Medulla oblongata (tissue), 1 donor: Measurements from ENCODE around the gene GPR65.

Experiments used
- DNase-seq: peaks from one replicate; pipeline ENCODE4 v3.0.0-alpha.2; 2015; ENCODE audit errors: extremely low spot score

GPR65 gene, protein sequence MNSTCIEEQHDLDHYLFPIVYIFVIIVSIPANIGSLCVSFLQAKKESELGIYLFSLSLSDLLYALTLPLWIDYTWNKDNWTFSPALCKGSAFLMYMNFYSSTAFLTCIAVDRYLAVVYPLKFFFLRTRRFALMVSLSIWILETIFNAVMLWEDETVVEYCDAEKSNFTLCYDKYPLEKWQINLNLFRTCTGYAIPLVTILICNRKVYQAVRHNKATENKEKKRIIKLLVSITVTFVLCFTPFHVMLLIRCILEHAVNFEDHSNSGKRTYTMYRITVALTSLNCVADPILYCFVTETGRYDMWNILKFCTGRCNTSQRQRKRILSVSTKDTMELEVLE

DNA sequence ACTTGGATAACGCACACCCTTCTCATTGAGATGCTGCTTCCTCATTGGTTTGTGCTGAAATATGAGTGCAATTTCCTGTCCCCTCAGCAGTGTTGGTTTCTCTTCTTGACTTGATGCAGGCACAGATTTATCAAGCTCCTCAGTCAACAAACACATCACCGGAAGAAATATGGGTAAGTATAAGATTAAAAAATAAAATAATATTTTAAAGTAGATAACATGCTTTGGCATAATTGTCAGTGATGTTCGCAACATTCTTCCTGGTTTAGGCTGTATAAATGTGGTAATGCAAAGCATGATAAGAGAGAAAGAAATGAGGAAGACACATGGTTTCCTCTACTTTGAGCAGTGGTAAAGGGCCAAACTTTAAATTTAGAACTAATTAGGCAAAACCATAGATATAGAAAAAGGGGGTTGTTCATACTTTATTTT lies at the start of gene GPR65:
TSS of gene GPR65 (plus strand) at position 86 of the 432 bp plus-strand sequence. CDS start 5,713 bp downstream, outside the sequence.
- peak; percentile 64 for DNase-seq

DNA sequence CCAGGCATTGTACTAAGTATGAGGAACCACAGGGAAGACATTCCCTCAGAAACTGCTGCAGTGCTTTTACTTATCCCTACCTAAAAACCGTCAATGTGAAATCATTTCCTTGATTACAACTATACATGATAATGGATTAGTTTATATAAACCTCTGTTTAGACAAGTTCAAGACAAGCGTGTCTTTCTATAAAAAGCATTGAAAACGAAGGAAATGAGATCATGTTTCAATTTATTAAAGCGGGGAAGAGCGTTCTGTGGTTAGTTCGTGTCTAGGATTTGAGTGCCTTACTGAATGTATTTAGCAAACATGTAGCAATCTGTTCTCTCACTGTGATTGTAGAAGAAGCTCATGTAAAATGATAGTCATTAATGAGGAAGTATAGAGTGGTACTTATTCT lies 49.4 kb upstream of the GPR65 start:
- DNase-seq, result no peak

DNA sequence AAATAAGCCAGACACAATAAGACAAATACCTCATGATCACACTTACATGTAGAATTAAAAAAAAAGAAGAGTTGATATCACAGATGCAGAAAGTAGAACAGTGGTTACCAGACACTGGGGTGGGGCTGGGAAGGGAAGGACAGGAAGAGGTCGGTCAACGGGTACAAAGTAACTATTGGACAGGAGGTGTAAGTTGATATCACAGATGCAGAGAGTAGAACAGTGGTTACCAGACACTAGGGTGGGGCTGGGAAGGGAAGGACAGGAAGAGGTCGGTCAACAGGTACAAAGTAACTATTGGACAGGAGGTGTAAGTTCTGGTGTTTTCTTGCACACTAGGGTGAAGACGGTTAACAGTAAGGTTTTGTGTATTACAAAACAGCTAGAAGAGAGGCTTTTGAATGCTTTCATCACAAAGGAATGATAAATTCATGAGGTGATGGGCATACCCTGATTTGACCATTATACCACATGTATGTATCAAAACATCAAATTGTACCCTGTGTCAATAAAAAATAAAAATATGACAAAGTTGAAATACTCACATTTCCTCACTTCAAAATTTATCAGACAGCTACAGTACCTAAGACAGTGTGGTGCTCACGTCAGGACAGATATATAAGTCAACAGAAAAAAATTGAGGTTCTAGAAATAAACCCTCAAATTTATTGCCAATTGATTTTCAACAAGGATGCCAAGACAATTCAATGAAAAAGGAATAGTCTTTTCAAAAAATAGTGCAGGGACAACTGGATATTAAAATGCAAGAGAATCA lies 44.7 kb upstream of the GPR65 start:
- no peak for DNase-seq

DNA sequence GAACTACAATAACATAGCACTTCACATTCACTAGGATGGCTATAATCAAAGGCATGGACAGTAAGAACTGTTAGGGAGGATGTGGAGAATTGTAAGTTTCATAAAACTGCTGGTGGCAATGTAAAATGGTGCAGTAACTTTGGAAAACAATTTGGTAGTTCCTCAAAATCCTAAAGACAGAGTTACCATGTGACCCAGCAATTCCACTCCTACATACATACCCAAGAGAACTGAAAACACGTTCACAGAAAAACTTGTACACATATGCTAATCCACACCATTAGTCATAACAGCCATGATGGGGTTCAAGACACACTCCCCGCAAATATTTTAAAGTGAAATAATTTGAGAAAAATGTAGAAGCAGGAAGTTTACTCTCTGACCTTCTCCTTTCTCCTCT lies 43.7 kb upstream of the GPR65 start:
- no peak for DNase-seq

DNA sequence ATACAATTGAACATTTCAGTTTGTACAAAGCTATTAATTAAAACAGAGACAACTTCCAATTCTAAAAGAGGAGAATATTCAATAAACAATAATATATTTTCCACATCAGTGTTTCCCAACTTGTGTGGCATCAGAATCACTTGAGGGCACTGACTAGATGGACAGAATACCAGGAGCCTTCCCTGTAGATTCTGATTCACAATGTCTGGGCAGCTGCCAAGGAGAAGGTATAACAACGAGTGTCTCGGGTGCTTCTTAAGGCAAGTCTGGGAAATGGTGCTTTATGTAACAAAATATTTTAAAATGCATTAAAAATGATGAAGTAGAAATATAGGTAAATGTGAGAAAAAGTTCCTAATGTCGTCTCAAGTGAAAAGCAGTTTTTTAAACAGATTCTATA lies 38.1 kb upstream of the GPR65 start:
- DNase-seq, result no peak

DNA sequence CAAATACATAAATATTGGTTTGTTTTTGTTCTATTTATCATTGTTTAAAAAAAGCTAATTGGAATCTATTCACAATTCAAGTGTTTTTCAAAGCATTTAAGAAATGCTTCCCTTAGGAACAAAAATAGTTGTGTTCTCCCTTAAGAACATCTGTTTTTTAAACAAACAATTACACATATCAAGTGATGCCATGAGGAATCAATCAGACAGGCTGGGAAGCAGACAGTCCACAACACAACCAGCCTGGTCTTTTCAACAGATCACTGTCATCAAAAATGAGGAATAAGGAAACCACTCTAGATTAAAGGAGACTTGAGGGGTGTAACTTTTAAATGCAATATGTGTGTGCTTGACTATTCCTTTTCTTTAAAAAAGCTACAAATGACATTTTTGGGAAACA lies 37.4 kb upstream of the GPR65 start:
- DNase-seq, result no peak

DNA sequence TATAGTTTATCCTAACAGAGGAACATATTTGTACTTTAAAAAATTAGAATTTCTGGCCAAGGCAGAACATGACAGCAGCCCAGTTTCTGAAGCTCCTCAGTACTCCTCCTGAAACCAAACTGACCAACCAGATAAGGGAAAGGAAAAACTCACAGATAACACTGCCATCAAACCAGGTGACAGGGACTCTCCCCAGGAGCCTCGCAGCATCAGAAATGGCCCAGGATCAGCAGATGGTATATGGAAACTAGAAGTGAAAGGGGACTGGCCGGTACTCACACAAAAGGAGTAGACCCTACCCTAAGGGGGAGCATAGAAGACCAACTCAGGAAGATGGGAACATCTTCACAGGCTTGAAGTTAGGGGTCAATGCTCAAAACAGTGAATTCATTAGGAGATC lies 33.9 kb upstream of the GPR65 start:
- DNase-seq, result no peak

DNA sequence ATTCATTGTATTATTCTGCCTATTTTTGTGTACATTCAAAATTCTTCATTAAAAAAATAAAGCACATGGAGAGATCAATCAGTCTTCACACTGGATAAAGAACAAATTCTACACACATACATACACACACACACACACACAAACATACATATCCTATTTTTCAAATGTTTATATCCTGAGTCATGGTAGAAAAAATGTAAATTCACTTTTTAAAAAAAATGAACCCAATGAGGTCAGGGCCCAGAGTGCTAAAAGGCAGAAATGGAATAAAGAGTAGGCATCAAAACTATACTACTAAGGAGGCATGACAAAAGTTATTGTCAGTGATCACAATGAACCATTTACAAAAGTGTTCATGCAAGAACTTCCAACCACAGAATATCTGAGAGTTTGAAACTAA lies 29.3 kb upstream of the GPR65 start:
- DNase-seq, result no peak

DNA sequence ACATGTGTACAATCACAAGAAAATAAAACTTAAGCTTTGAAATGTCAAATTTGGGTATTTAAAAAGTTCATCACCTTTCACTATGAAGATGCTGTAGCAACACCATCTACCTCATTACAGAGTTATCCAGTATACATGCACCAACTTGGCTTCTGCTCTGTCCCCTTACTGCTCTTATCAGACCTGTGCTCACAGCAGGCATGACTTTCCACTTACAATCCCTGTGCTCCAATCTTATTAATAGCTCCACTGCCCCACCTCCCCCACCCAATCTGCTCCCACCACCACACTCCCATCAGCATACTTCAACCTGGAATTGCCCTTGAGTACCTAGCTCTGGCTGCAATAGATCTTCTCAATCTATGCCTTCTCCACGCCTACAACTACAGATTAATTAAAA lies 25.2 kb upstream of the GPR65 start:
- no peak for DNase-seq

DNA sequence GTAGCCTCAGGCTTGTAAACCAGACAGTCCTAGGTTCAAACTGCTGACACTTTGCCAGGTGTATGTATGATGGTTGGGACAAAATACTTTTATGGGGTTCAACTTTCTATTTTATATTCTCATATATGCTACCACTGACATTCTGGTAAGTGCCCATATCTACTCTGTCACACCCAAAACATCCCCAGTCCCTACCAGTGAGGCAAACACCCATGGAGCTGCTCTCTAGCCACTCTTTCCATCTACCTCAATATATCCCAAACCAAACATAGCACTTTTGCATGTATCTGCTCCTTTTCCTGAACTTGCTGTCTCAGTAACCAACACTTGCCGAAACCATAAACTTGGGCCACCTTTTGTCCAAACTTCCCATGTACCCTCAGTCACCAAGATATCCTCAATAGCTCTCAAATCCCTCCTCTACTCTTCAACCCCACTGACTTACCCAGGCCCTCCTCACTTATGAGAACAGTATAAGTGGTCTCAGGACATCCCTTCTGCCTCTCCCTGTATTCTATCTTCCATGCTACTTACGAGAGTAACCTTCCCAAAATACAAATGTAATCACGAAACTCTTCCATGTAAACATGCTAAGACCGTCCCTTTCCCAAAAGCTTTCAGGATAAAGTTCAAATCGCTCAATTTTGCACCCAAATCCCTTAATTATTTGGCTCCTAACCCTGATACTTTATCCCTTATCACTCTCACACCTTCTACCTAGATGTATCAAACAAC lies 15.5 kb upstream of the GPR65 start:
- no peak for DNase-seq

DNA sequence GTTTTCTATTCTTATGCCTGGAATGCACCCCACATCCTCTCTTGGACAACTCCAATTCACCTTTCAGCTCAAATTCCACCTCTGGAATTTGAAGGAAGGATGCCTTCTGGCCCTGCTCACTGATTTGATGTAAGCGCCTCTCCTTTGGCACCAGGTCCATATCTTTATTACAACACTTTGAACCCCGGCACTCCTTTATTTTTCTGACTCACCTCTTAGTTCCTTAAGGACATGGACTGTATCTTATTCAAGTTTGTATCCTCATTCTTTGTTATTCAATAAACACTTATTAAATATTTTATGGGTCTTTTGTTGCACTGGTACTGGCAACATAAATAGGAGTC lies 15.0 kb upstream of the GPR65 start:
- DNase-seq, result no peak

DNA sequence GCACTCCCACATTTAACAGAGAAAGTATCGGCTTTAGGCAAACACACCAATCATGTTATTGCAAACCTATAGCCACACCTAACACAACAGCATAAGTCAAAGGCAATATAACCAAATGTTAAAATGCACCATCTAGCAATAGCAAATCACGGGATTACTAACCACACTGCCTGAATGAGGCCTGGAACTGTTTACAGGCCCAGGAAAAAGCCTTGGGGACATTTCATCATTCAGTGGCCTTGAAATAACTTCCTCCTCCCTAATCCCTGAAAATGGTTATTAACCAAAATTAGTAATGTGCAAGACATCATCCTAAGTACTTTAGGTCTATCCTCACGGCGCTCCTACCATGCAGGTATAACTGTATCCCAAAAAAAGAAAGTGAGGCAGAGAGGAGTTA lies 14.3 kb upstream of the GPR65 start:
- no peak for DNase-seq

DNA sequence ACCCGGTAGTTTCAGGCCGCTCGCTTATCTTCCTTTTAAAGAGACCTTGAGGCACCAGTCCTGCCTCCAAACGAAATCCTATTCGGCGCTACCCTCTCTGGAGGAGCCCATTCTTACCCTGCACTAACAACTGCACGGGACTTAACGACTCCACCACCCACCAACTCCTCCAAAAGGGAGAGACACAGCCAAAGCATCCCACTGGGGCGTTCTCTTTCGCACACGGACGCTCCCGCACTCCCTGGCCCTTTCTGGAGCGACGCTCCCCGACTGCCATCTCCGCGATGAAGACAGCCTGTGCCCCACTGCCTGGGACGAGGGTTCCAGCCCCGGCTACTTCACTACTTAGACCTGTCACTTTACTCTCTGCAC lies 12.6 kb upstream of the GPR65 start:
- peak; percentile 62 for DNase-seq

DNA sequence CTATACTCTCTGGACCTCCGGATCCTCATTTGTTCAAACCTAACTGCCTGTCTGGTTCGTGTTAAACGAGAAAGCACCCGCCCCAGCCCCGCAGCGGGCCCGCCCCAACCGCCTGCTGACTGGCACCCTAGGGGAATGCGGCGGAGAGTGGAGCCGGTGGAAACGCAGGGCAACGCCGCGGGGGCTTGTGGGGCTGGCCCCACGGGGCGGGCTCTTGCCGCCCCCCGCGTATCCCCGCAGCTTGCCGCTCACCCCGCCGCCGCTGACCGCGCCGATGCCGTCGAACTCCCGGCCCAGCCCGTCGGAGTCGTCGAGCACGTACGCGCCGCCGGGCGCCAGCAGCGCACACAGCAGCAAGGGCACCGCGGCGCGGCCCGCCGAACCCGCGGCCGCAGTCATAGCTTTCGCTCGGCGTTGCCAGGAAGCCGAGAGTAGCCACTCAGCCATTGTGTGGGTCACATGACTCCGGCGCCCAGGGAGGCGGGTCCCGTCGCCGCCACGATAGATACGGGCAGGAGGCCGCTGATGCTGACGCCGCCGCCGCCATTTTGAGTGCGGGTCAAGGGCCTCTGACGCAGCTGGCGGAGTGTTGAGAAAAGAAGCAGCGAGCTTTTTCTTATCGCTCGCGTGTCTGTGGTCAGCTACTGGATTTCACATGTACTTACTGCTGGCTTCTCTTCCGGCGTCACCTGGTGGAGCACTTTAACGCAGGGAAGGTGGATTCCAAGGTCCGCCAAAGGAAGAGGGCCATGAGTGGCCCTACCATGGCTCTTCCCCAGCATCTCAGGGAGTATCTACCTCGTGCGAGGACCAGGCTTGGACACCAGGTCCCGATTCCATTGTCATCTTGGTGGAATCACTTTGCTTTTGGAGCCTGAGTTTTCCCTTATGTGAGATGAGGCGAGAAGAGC lies 12.0 kb upstream of the GPR65 start, which contains the start of gene GALC:
TSS of gene GALC (minus strand) at position 465 of the 911 bp plus-strand sequence. CDS start at position 447, 18 bp downstream.
- DNase-seq, result peak; percentile 95

DNA sequence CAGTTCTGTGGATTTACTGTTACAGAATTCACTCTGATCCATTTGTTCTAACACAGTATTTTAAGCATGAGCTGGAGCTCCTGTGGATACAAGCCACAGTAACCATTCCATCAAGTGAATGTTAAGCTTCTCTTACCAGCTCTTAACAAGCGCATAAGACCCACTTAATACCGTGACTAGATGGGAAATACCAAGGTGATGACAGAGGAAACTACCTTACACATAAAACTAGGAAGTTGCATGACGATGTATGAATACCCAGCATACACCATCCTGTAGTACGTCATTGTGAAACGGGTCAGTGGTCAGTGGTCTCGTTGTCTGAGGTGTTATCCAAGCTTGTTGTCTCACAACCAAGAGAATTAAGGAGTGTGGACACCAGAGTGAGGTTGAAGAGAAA lies 10.0 kb upstream of the GPR65 start:
- no peak for DNase-seq

DNA sequence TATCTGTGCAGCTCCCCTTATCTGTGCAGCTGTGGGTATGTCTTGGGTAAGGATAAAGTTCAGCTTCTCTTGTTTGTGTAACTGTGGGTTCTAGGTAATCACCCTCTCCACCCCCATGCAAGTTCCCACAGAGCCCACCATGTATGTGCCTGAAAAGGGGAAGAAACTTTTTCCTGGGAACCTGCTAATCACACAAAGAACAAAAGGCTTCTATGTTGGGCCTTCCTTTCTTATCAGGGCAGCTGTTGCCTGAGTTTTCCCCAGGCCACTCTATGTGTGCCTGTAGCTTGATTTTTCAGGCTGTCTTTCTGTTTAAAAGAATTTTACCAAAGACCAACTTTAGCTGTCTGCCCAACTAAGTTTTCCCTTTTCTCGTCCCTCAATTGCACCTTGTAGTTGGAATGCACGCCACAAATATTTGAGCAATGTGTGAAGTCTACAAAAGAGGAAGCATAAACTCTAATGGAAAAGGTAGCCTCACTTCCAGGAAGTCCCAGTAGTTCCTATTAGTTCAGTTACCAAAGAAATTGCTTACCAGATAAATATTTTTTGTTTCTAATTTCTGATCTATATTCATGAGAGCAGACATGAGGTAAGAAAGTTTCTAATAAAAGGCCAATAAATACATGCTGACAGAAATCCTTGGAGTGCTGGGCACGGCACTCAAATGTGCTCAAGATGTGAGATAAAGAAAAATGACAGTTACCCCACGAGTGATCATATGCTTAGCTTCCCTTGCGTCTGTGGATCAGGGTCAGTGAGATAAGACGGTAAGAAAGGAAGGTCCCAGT lies 9.2 kb upstream of the GPR65 start:
- DNase-seq, result no peak

DNA sequence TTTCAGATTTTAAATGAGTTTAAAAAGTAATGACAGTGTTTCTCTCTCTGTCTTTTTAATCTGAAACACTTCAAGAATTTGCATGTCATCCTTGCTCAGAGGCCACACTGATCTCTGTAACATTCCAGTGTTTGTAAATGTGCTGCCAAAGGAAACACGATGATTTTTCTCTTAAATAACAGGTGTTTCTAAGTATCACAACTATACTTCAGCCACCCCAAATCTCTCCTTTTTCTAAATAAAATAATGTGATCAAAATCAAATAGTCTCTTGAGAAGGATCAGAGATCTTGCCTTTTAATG lies 8.7 kb upstream of the GPR65 start:
- no peak for DNase-seq

DNA sequence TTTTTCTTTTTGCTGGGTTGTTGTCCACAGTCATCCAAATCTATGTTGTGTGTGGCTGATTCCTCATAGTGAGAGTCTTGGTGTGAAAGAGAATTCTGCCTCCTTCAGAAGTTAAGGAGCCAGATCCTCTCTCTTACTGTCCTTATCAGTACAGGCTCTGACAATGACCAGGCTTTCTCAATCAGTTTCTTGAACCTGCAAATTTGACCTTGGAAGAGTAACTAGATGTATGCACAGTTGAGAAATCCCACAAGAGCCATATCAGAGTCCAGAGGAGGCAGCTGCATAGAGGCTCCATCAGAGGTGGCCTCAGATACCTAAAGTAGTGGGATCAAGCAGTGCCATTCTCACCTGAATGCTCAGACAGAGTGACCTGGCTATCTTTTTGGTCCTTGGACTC lies 6.5 kb upstream of the GPR65 start:
- no peak for DNase-seq

DNA sequence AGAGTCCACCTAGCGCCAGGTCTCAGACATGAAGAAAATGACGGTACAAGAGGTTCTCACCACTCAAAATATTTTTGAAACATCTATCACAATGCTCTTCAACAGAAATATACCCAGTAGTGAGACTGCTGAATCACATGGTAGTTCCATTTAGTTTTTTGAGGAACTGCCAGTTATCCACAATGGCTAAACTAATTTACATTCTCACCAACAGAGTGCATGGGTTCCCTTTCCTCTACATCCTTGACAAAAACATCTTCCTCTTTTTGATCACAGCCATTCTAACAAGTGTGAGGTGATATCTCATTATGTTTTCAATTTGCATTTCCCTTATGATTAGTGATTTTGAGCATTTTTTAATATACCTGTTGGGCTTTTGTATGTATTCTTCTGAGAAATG lies 5.7 kb upstream of the GPR65 start:
- peak; percentile 68 for DNase-seq

DNA sequence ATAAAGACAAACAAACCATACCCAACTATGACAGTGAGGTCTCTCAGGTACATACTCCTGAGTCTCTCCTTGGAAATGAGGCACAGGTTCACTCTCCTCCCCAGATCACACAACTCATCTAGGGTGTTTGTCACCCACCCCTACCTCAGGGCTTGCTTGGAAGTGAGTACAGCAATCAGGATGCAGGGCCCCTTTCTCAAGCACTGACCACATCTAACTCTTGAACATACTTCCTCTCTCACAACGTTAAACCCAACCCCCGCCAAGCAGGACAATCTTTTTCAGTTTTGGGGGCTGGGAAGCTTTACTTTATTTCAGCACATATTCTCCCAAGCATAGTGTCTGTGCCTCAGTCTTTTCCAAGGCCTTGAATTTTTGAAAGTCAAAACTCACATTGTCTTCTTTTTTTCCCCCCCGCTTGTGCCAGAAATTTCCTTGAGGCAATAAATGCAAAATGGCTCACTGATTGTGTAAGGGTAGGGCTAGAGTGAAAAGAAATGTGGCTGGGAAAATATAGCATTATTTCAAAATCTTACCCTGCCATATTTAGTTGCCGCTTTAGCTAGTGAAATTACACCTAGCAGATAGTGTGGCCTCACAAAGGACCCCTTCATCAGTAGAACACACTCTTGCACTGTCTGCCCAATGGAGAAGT lies 2.4 kb upstream of the GPR65 start:
- DNase-seq, result peak; percentile 39
